H1 (cell line): ENCODE measurements around the gene EIF4A3. TPM values are rescaled to one million over a fixed set of nuclear protein-coding genes. Genes with fewer than 3 reads are reported as not detected.

Experiments used
- CBX5 ChIP-seq: fragments of 300-800, 300-1000 bp; sonication (generic); IDR thresholded peaks from 2 replicates; pipeline ENCODE4 v1.7.1; 2016; ENCODE audit warnings: antibody characterized with exemption, low read length, low read depth
- JUN ChIP-seq: IDR thresholded peaks from 2 replicates; pipeline ENCODE4 v1.6.1; 2011; ENCODE audit warnings: low read depth, mild to moderate bottlenecking, improper control_type of control experiment, low read length
- RXRA ChIP-seq: IDR thresholded peaks from 2 replicates; pipeline ENCODE4 v1.6.1; 2011; ENCODE audit warnings: low read depth, mild to moderate bottlenecking, low read length, moderate library complexity; ENCODE audit not compliant: insufficient read depth
- SAP30 ChIP-seq: fragments of 300-600 bp; sonication (generic); IDR thresholded peaks from 2 replicates; pipeline ENCODE4 v1.7.1; 2012; ENCODE audit warnings: low read length, moderate library complexity, mild to moderate bottlenecking, inconsistent platforms; ENCODE audit not compliant: insufficient read depth, insufficient replicate concordance
- SIRT6 ChIP-seq: IDR thresholded peaks from one replicate; pipeline ENCODE4 v1.7.1; 2012; ENCODE audit warnings: low read length, inconsistent platforms
- SUZ12 ChIP-seq: fragments of 200-600 bp; sonication (generic); IDR thresholded peaks from 2 replicates; pipeline ENCODE4 v1.6.1; 2012; ENCODE audit warnings: mild to moderate bottlenecking, inconsistent platforms, low read length, moderate library complexity, mixed read lengths
- TBP ChIP-seq: IDR thresholded peaks from 2 replicates; pipeline ENCODE4 v1.6.1; 2011; ENCODE audit warnings: low read depth, low read length, improper control_type of control experiment
- ZNF274 ChIP-seq: IDR thresholded peaks from 2 replicates; pipeline ENCODE4 v1.7.0; 2012; ENCODE audit warnings: low read length, borderline replicate concordance; ENCODE audit errors: extremely low read depth
- polyA plus RNA-seq, 7 experiments: library from polyadenylated mRNA; depleted of rRNA in 3 of 7; stranded (reverse) in 5 of 7; unstranded in 2 of 7; fragments of >200 nt in 5 of 7; fragments of 200-250 nt in 2 of 7; gene quantifications; 1 replicate in 5 of 7; 2 replicates in 1 of 7; 4 replicates in 1 of 7; pipeline versions ENCODE4 v1.2.1 to v1.2.3, GENCODE V29; 2011 to 2013; ENCODE audit warnings: missing spikeins in 2 of 7, mixed read lengths in 2 of 7
- total RNA-seq: library from RNA; stranded (reverse); fragmentation: NEBNext Ultra II Directional; extraction: Animal tissue kit (Norgen Biotek cat#: 25700); gene quantifications from 2 replicates; pipeline ENCODE4 v1.2.1, GENCODE V29; 2021
- TF ChIP-seq, protein P1 (sequence below): fragments of 300-600 bp; sonication (generic); IDR thresholded peaks from 2 replicates; pipeline ENCODE4 v1.7.1; 2012; ENCODE audit warnings: low read length, moderate library complexity, mild to moderate bottlenecking, inconsistent platforms; ENCODE audit not compliant: insufficient replicate concordance

Gene EIF4A3
- total and polyA plus RNA-seq, 2 of the 8 experiments (the other 6 are each of a cell fraction or from before 2014, with no cell fraction given) = 142 to 146 TPM

DNA sequence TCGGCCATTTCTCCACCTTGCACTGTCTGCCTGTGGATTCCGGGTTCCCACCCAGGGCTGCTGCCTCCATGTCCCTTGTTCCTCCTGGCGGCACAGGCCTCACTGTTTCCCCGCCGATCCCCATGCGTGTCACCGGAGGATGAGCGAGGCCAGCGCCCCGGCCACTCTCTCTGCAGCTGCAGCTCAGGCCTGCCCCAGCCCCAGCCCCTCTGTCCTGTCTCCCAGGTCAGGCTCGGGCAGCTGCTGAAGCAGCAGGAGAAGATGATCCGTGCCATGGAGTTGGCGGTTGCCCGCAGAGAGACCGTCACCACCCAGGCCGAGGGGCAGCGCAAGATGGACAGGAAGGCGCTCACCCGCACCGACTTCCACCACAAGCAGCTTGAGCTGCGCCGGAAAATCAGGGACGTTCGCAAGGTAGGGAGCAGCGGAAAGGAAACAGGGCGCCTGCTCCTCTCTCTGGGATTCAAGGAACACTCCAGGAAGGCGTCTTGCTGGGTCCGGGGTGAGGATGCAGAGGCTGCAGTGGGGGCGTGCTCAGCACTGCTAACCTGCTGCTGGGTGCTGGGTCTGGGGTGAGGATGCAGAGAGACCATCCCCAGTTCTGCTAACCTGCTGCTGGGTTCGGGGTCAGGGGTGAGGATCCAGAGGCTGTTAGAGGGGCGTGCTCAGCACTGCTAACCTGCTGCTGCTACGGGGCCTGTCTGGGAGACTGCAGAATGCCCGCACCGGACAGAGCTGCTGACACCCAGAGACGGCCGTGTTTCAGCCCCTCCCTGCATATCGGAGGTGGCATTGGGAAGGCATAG, 51.7 kb downstream of the EIF4A3 start (continued):
- TF ChIP-seq SAP30 (no peak), TBP (no peak), RXRA (no peak), JUN (no peak), ZNF274 (no peak), SIRT6 (no peak), SUZ12 (no peak), CBX5 (no peak)
- TF ChIP-seq, protein P1, sequence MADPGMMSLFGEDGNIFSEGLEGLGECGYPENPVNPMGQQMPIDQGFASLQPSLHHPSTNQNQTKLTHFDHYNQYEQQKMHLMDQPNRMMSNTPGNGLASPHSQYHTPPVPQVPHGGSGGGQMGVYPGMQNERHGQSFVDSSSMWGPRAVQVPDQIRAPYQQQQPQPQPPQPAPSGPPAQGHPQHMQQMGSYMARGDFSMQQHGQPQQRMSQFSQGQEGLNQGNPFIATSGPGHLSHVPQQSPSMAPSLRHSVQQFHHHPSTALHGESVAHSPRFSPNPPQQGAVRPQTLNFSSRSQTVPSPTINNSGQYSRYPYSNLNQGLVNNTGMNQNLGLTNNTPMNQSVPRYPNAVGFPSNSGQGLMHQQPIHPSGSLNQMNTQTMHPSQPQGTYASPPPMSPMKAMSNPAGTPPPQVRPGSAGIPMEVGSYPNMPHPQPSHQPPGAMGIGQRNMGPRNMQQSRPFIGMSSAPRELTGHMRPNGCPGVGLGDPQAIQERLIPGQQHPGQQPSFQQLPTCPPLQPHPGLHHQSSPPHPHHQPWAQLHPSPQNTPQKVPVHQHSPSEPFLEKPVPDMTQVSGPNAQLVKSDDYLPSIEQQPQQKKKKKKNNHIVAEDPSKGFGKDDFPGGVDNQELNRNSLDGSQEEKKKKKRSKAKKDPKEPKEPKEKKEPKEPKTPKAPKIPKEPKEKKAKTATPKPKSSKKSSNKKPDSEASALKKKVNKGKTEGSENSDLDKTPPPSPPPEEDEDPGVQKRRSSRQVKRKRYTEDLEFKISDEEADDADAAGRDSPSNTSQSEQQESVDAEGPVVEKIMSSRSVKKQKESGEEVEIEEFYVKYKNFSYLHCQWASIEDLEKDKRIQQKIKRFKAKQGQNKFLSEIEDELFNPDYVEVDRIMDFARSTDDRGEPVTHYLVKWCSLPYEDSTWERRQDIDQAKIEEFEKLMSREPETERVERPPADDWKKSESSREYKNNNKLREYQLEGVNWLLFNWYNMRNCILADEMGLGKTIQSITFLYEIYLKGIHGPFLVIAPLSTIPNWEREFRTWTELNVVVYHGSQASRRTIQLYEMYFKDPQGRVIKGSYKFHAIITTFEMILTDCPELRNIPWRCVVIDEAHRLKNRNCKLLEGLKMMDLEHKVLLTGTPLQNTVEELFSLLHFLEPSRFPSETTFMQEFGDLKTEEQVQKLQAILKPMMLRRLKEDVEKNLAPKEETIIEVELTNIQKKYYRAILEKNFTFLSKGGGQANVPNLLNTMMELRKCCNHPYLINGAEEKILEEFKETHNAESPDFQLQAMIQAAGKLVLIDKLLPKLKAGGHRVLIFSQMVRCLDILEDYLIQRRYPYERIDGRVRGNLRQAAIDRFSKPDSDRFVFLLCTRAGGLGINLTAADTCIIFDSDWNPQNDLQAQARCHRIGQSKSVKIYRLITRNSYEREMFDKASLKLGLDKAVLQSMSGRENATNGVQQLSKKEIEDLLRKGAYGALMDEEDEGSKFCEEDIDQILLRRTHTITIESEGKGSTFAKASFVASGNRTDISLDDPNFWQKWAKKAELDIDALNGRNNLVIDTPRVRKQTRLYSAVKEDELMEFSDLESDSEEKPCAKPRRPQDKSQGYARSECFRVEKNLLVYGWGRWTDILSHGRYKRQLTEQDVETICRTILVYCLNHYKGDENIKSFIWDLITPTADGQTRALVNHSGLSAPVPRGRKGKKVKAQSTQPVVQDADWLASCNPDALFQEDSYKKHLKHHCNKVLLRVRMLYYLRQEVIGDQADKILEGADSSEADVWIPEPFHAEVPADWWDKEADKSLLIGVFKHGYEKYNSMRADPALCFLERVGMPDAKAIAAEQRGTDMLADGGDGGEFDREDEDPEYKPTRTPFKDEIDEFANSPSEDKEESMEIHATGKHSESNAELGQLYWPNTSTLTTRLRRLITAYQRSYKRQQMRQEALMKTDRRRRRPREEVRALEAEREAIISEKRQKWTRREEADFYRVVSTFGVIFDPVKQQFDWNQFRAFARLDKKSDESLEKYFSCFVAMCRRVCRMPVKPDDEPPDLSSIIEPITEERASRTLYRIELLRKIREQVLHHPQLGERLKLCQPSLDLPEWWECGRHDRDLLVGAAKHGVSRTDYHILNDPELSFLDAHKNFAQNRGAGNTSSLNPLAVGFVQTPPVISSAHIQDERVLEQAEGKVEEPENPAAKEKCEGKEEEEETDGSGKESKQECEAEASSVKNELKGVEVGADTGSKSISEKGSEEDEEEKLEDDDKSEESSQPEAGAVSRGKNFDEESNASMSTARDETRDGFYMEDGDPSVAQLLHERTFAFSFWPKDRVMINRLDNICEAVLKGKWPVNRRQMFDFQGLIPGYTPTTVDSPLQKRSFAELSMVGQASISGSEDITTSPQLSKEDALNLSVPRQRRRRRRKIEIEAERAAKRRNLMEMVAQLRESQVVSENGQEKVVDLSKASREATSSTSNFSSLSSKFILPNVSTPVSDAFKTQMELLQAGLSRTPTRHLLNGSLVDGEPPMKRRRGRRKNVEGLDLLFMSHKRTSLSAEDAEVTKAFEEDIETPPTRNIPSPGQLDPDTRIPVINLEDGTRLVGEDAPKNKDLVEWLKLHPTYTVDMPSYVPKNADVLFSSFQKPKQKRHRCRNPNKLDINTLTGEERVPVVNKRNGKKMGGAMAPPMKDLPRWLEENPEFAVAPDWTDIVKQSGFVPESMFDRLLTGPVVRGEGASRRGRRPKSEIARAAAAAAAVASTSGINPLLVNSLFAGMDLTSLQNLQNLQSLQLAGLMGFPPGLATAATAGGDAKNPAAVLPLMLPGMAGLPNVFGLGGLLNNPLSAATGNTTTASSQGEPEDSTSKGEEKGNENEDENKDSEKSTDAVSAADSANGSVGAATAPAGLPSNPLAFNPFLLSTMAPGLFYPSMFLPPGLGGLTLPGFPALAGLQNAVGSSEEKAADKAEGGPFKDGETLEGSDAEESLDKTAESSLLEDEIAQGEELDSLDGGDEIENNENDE = no peak
